ENCODE data around the gene KCTD2.
"Not testable (repeated sequence)": the region's sequence is repeated elsewhere in the genome, so short reads cannot be mapped to it uniquely, and the experiment has no call there.

Gene KCTD2

GRCh38 chr17:75019710-75020109 lies 27.3 kb upstream of the KCTD2 start:
- DNase-seq (ENCODE audit: low read depth) = no peak
- TF ChIP-seq, protein P1, sequence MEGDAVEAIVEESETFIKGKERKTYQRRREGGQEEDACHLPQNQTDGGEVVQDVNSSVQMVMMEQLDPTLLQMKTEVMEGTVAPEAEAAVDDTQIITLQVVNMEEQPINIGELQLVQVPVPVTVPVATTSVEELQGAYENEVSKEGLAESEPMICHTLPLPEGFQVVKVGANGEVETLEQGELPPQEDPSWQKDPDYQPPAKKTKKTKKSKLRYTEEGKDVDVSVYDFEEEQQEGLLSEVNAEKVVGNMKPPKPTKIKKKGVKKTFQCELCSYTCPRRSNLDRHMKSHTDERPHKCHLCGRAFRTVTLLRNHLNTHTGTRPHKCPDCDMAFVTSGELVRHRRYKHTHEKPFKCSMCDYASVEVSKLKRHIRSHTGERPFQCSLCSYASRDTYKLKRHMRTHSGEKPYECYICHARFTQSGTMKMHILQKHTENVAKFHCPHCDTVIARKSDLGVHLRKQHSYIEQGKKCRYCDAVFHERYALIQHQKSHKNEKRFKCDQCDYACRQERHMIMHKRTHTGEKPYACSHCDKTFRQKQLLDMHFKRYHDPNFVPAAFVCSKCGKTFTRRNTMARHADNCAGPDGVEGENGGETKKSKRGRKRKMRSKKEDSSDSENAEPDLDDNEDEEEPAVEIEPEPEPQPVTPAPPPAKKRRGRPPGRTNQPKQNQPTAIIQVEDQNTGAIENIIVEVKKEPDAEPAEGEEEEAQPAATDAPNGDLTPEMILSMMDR (IDR thresholded peaks at IDR 0.05; ENCODE audit: control insufficient read depth, insufficient read depth, low read depth, low read length, missing control alignments) = no peak
- no peak overlapping the region for H3K4me3 ChIP-seq (ENCODE audit: control insufficient read depth, low read depth, low read length)

DNA sequence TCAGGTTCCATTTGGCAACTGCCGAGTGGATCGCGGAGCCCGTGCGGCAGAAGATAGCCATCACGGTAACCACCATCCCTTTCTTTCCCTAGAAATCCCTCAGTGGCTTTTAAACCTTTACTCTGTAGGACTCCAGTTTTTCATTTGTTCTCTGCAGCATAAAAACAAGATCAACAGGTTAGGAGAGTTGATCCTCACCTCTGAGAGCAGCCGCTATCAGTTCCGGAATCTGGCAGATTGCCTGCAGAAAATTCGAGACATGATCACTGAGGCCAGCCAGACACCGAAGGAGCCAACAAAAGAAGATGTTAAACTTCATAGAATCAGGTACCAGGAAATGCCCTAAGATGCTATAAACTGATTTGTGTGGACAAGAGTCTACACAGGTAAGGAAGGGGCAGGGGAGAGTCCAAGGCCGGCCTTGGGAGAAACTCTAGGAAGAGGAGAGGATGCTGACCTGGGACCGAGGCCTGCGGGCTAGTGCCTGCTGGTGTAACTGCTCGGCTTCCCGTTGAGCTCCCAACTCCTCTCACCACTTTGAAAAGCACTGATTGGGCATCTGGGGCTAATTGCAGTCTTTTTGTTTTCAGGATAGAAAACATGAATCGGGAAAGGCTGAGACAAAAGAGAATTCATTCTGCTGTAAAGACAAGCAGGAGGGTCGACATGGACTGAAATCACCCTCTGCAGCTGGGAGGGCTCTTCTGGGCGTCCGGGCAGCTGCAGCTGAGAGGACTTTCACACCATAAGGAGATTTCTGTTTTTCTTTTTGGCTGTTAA lies 26.5 kb upstream of the KCTD2 start:
- H3K4me3 ChIP-seq (ENCODE audit: control insufficient read depth, low read depth, low read length) = no peak overlapping the region
- TF ChIP-seq, protein P1 (IDR thresholded peaks at IDR 0.05; ENCODE audit: control insufficient read depth, insufficient read depth, low read depth, low read length, missing control alignments) = no peak
- DNase-seq (ENCODE audit: low read depth) = no peak

GRCh38 chr17:75024686-75025397 lies 22.2 kb upstream of the KCTD2 start:
- no peak overlapping the region for H3K4me3 ChIP-seq (ENCODE audit: control insufficient read depth, low read depth, low read length)
- no peak for DNase-seq (ENCODE audit: low read depth)
- TF ChIP-seq, protein P1 (IDR thresholded peaks at IDR 0.05; ENCODE audit: control insufficient read depth, insufficient read depth, low read depth, low read length, missing control alignments) = no peak

DNA sequence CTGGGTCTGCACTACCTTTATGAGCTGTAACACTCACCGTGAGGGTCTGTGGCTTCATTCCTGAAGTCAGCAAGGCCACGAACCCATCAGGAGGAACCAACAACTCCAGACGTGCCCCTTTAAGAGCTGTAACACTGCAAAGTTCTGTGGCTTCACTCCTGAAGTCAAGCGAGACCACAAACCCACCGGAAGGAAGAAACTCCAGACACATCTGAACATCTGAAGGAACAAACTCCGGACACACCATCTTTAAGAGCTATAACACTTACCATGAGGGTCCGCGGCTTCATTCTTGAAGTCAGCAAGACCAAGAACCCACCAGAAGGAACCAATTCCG lies 21.7 kb upstream of the KCTD2 start:
- not testable (repeated sequence) for H3K4me3 ChIP-seq (ENCODE audit: control insufficient read depth, low read depth, low read length); DNase-seq (ENCODE audit: low read depth)

GRCh38 chr17:75026650-75027049 lies 20.4 kb upstream of the KCTD2 start:
- not testable (repeated sequence) for DNase-seq (ENCODE audit: low read depth); H3K4me3 ChIP-seq (ENCODE audit: control insufficient read depth, low read depth, low read length)

DNA sequence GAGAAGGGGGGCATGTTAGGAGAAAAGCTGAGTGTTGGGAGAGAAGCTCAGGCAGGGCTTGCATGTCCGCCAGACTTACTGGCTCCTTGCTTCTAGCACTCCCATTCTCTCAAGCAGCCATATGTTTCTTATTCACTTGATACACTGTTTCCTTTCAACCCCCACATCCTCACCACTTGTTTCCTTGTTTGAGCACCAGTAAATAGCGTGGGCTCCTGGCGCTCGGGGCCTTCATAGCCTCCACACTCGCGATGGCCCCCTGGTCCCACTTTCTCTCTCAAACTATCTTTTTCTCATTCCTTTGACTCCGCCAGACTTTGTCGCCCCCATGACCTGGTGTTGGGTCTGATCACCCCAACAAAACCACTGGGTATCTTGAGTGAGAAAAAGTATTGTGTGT lies 16.9 kb upstream of the KCTD2 start:
- TF ChIP-seq, protein P1 (IDR thresholded peaks at IDR 0.05; ENCODE audit: control insufficient read depth, insufficient read depth, low read depth, low read length, missing control alignments) = no peak
- no peak overlapping the region for H3K4me3 ChIP-seq (ENCODE audit: control insufficient read depth, low read depth, low read length)
- DNase-seq (ENCODE audit: low read depth) = no peak

DNA sequence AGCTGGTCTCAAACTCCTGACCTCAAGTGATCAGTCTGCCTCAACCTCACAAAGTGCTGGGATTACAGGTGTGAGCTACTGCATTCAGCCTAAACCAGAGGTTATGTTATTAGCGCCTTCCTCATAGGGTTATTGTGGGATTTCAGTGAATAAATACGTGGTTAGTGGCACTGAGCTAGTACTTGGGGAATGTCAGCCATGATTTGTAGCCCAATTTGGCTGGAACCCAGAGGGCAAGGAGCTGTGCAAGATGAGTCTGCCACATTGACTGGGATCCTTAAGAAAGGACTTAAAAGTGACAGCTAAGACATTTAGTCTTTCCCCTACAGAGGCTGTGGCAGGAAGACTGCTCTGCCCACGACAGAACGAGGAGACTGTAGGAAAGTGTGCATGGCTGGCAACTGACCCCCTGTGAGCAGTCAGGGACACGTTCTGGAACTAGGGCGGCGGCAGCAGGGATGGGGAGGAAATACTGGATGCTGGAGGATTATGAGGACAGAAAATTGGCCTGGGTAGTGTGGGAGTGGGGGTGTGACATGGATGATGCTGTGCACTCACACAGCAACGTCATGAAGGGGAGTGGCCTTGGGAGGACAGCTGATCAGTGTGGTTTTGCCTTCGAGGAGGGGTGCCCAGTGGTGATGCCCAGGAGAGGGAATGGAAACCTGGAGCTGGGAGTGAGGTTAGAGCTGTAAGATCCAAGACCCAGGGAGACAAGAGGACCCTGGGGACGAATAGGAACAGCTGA lies 14.9 kb upstream of the KCTD2 start:
- no peak for DNase-seq (ENCODE audit: low read depth)
- peak overlapping the region; percentile 67 for H3K4me3 ChIP-seq (ENCODE audit: control insufficient read depth, low read depth, low read length)
- TF ChIP-seq, protein P1 (IDR thresholded peaks at IDR 0.05; ENCODE audit: control insufficient read depth, insufficient read depth, low read depth, low read length, missing control alignments) = no peak
